ENCODE results near the gene RBP3. TPM values are rescaled to one million over a fixed set of nuclear protein-coding genes. Genes with fewer than 3 reads are reported as not detected.

RBP3 gene
- polyA plus RNA-seq, 4 donors: 0.01 to 0.03 TPM; not detected in 2

DNA sequence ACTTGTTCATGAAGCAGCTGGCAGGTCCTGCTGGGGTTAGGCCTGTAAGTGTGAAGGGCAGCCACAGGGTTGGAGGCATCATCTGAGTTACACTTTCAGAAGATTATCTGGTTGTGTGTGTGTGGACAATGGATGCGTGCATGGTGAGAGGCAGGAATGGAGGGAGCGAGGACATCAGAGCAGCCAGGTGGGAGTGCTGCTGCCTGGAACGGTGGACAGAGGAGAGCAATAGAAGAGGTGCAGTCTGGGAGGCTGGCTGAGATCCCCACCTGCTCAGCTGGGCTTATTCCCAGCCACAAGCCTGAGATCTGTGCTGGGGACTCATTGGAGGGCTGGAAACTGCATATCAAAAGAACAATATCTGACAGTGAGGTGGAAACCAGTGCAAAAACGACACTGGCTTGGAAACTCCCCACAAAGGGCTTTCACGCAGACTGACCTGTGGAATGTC lies 18.0 kb downstream of the RBP3 start:
- Histone ChIP-seq H3K27ac (ENCODE audit: low read depth in 1 of 3, low read length in 2 of 3) (no peak overlapping the region), H3K36me3 (ENCODE audit: control insufficient read depth in 3 of 3, insufficient read depth in 2 of 3, low read depth in 1 of 3, low read length in 3 of 3) (peaks cover 0 to 23% (median 0%) of the 10 kb centered on the region in 3 donors), H3K9me3 (ENCODE audit: control insufficient read depth in 2 of 2, insufficient read depth in 1 of 2, low read depth in 1 of 2, low read length in 1 of 2) (no peaks in the 10 kb centered on the region), H3K27me3 (ENCODE audit: control insufficient read depth in 3 of 3, insufficient read depth in 3 of 3, low read length in 3 of 3) (no peaks in the 10 kb centered on the region), H3K4me1 (ENCODE audit: control insufficient read depth in 3 of 3, insufficient read depth in 2 of 3, low read depth in 1 of 3, low read length in 2 of 3) (peaks cover 0 to 28% (median 6%) of the 10 kb centered on the region in 3 donors), H3K4me3 (ENCODE audit: low read depth in 1 of 3, low read length in 3 of 3) (no peak overlapping the region)
- FAIRE-seq (no peak), DNase-seq (no peak)
- WGBS, 3 donors: 76 to 86% (median 84%) methylated on average over 5 of the region's 5 CpGs

DNA sequence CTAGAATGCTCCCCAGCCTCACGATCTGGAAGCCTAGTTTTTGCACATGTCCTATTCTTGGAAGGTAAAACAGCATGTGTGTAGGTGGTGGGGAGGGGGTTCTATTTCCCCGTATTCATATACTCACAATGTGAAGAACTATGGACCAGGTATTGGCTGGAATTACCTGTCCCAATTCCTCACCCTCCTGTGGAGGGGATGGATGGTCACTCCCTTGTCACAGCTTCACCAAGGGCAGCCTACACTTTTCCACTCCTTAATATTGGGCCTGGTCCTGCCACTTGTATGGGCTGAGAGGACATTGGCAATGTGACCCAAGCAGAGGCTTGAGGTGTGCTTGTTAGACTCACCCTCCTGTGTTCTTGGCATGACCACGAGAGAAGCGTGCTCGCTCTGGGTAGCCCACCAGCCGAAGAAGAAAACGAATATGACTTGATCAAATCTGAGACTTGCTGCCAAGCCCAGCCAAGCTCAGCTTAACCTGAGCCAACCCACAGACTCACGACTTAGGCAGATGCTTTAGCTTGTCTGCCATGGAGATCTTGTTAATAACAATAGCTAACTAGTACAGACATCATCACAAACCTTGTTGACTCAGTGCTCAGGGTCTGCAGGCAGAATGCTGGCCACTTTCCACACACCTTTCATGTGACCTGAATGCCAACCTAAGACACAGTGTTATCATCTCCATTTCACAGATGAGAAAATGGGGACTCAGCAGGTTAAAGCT lies 18.7 kb downstream of the RBP3 start:
- FAIRE-seq (no peak), DNase-seq (no peak)
- Histone ChIP-seq H3K4me3 (ENCODE audit: low read depth in 1 of 3, low read length in 3 of 3) (no peak overlapping the region), H3K9me3 (ENCODE audit: control insufficient read depth in 2 of 2, insufficient read depth in 1 of 2, low read depth in 1 of 2, low read length in 1 of 2) (no peaks in the 10 kb centered on the region), H3K4me1 (ENCODE audit: control insufficient read depth in 3 of 3, insufficient read depth in 2 of 3, low read depth in 1 of 3, low read length in 2 of 3) (peaks cover 0 to 26% (median 4%) of the 10 kb centered on the region in 3 donors), H3K27ac (ENCODE audit: low read depth in 1 of 3, low read length in 2 of 3) (no peak overlapping the region), H3K27me3 (ENCODE audit: control insufficient read depth in 3 of 3, insufficient read depth in 3 of 3, low read length in 3 of 3) (no peaks in the 10 kb centered on the region), H3K36me3 (ENCODE audit: control insufficient read depth in 3 of 3, insufficient read depth in 2 of 3, low read depth in 1 of 3, low read length in 3 of 3) (peaks cover 0 to 23% (median 0%) of the 10 kb centered on the region in 3 donors)
- 82 to 93% (median 86%) methylated on average over 8 of the region's 8 CpGs for WGBS, 3 donors

DNA sequence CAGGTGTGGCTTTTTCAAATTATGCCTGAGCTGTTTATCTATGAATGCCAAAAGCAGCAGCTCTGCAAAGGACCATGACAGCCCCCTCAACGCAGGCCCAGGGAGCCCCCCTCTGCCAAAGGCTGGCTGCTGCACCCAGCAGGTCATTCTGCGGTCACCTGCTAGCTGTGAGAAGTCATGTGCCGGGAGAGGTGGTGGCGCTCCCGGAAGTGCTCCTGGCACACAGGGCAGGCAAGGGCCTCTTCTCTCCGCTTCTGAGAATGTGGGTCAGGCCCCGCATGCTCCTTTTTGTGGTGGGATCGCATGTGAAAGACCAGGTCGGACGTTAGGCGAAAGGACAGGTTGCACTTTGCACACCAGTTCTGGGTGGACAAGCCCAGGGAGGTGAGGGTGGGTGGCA lies 19.5 kb downstream of the RBP3 start:
- peaks cover 0 to 19% (median 4%) of the 10 kb centered on the region in 3 donors for H3K4me1 ChIP-seq (ENCODE audit: control insufficient read depth in 3 of 3, insufficient read depth in 2 of 3, low read depth in 1 of 3, low read length in 2 of 3)
- H3K9me3 ChIP-seq (ENCODE audit: control insufficient read depth in 2 of 2, insufficient read depth in 1 of 2, low read depth in 1 of 2, low read length in 1 of 2): no peaks in the 10 kb centered on the region
- no peak overlapping the region for H3K4me3 ChIP-seq (ENCODE audit: low read depth in 1 of 3, low read length in 3 of 3)
- DNase-seq: no peak
- 89 to 94% (median 92%) methylated on average over 11 of the region's 11 CpGs for WGBS, 3 donors
- no peaks in the 10 kb centered on the region for H3K27me3 ChIP-seq (ENCODE audit: control insufficient read depth in 3 of 3, insufficient read depth in 3 of 3, low read length in 3 of 3)
- H3K27ac ChIP-seq (ENCODE audit: low read depth in 1 of 3, low read length in 2 of 3): no peak overlapping the region
- H3K36me3 ChIP-seq (ENCODE audit: control insufficient read depth in 3 of 3, insufficient read depth in 2 of 3, low read depth in 1 of 3, low read length in 3 of 3): peaks cover 0 to 24% (median 0%) of the 10 kb centered on the region in 3 donors
- no peak for FAIRE-seq

DNA sequence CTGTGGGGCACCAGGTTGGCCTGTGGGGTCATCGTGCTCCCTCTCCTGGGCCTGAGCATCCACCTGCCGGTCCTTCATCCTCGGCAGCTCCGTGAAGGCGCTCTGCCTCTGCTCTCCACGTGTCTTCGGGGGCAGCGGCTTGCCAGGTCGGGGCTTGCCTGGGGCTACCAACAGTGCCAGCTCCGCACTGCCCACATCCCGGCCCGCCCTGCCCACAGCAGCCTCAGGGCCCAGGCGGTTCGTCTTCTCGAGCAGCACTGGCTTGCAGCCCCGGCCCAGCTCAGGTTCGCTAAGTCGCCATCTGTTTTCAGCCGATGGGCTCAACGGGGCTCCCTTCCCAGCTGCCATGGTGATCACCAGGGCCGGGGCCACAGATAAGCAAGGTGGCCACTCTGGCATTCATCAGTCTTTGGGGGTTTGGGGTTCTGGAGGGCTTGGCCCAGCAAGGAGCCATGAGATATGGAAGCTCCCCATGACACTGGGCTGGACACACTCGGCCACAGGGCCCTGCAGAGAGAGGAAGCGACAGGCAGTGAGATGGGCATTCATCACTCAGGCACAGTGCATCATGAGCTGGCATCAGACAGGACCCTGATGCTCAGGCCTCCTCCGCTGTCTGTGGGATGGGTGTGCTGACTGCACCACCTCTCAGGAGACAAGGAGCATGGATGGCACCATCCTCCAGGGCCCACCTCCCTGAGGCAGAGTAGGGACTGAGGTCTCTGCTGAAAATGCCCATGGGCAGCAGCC lies 20.4 kb downstream of the RBP3 start:
- Histone ChIP-seq H3K9me3 (ENCODE audit: control insufficient read depth in 2 of 2, insufficient read depth in 1 of 2, low read depth in 1 of 2, low read length in 1 of 2) (no peaks in the 10 kb centered on the region), H3K27ac (ENCODE audit: low read depth in 1 of 3, low read length in 2 of 3) (no peak overlapping the region), H3K36me3 (ENCODE audit: control insufficient read depth in 3 of 3, insufficient read depth in 2 of 3, low read depth in 1 of 3, low read length in 3 of 3) (peaks cover 0 to 26% (median 0%) of the 10 kb centered on the region in 3 donors), H3K27me3 (ENCODE audit: control insufficient read depth in 3 of 3, insufficient read depth in 3 of 3, low read length in 3 of 3) (no peaks in the 10 kb centered on the region), H3K4me3 (ENCODE audit: low read depth in 1 of 3, low read length in 3 of 3) (no peak overlapping the region), H3K4me1 (ENCODE audit: control insufficient read depth in 3 of 3, insufficient read depth in 2 of 3, low read depth in 1 of 3, low read length in 2 of 3) (peaks cover 0 to 14% (median 4%) of the 10 kb centered on the region in 3 donors)
- WGBS, 3 donors: 92 to 95% (median 93%) methylated on average over 24 of the region's 24 CpGs
- no peak for FAIRE-seq
- DNase-seq: no peak

DNA sequence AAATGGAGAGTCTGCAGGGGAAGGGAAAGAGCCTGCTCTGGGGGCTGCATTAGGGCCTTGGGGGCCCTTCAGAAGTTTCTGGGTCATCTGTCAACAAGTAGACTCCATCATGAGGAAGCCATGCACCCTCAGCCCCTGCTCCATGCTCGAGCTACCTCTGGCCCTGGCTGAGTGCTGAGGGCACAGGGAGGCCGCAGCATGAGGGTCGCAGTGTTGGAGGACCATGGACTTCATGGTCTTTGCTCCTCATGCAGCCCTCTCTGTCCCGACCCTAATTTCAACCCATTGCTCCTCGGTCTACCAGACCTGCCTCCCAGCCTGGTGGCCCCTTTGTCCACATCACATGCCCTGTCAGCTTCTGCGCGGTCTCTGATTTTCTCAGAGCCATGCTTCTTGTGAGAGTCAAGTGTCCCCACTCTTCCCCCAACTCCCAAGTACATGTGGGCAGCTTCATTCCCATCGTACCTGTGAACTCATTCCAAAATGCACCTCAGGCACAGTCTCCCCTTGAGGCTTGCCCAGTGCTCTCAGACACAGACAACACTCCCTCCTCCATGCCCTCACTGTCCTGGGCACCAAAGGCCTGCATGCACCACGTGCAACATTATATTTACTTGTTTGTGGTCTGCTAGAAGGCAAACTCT lies 21.2 kb downstream of the RBP3 start:
- no peak overlapping the region for H3K4me3 ChIP-seq (ENCODE audit: low read depth in 1 of 3, low read length in 3 of 3)
- 73 to 77% (median 75%) methylated on average over 9 of the region's 9 CpGs for WGBS, 3 donors
- H3K36me3 ChIP-seq (ENCODE audit: control insufficient read depth in 3 of 3, insufficient read depth in 2 of 3, low read depth in 1 of 3, low read length in 3 of 3): peaks cover 0 to 26% (median 0%) of the 10 kb centered on the region in 3 donors
- no peak for DNase-seq
- H3K4me1 ChIP-seq (ENCODE audit: control insufficient read depth in 3 of 3, insufficient read depth in 2 of 3, low read depth in 1 of 3, low read length in 2 of 3): peaks cover 0 to 8% (median under 1%) of the 10 kb centered on the region in 3 donors
- H3K27ac ChIP-seq (ENCODE audit: low read depth in 1 of 3, low read length in 2 of 3): no peak overlapping the region
- H3K27me3 ChIP-seq (ENCODE audit: control insufficient read depth in 3 of 3, insufficient read depth in 3 of 3, low read length in 3 of 3): no peaks in the 10 kb centered on the region
- no peak for FAIRE-seq
- H3K9me3 ChIP-seq (ENCODE audit: control insufficient read depth in 2 of 2, insufficient read depth in 1 of 2, low read depth in 1 of 2, low read length in 1 of 2): no peaks in the 10 kb centered on the region

DNA sequence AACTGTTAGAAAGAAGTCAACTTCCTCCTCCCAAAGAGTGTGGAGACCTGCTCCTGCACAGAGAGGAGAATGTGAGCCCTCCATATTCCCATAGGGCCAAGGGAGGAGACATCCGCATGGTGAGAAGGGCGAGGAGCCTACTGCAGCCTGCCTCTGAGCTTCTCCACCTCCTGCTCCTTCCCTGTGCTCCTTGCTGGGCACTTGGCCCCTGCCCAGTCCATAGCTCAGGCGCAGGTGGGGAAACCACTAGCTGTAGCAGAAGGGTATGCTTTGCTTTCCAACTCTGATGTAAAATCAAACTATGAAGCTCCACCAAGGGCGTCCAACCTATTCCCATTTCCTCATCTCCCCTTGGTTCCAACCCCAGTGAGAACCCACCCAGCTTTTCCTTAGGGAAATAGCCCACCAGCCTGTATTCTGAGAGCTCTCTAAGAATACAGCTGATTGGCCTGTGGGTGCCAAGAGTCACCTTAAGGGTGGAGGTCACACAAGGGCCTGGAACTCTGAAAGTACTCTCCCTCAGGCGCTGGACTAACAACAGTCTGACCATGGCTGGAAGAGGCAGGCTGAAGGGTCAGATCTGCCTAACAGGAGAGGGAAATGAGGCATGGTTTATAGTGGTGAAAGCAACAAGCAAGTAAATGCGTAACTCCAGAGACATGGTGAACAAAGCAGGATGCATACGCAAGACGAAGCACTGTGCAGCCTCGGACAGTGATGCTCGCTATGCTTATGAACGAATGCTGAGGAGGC lies 22.0 kb downstream of the RBP3 start:
- H3K27ac ChIP-seq (ENCODE audit: low read depth in 1 of 3, low read length in 2 of 3): no peak overlapping the region
- H3K9me3 ChIP-seq (ENCODE audit: control insufficient read depth in 2 of 2, insufficient read depth in 1 of 2, low read depth in 1 of 2, low read length in 1 of 2): no peaks in the 10 kb centered on the region
- H3K4me3 ChIP-seq (ENCODE audit: low read depth in 1 of 3, low read length in 3 of 3): no peak overlapping the region
- FAIRE-seq: no peak
- H3K27me3 ChIP-seq (ENCODE audit: control insufficient read depth in 3 of 3, insufficient read depth in 3 of 3, low read length in 3 of 3): no peaks in the 10 kb centered on the region
- peaks cover 0 to under 1% (median 0%) of the 10 kb centered on the region in 3 donors for H3K4me1 ChIP-seq (ENCODE audit: control insufficient read depth in 3 of 3, insufficient read depth in 2 of 3, low read depth in 1 of 3, low read length in 2 of 3)
- H3K36me3 ChIP-seq (ENCODE audit: control insufficient read depth in 3 of 3, insufficient read depth in 2 of 3, low read depth in 1 of 3, low read length in 3 of 3): peaks cover 0 to 26% (median 0%) of the 10 kb centered on the region in 3 donors
- no peak for DNase-seq
- WGBS, 3 donors: 91 to 98% (median 95%) methylated on average over 11 of the region's 11 CpGs

DNA sequence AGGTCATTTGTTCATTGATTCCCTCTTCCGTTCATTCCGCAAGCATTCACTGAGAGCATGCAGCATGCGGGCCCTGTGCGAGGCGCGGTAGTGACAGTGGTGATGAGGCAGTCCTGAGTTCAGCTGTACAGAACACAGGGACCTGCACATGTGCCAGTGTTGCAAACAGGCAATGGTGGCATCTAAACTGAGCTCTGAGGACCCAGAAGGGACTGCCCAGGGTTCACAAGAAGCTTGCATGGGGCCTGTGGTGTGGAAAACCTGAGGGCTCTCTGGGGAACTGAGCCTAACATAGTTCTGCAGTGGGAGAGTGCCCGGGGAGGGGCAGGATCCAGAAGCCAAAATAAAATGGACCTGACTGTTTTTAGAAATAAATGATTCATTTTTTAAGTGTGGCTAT lies 22.7 kb downstream of the RBP3 start:
- Histone ChIP-seq H3K27me3 (ENCODE audit: control insufficient read depth in 3 of 3, insufficient read depth in 3 of 3, low read length in 3 of 3) (no peaks in the 10 kb centered on the region), H3K36me3 (ENCODE audit: control insufficient read depth in 3 of 3, insufficient read depth in 2 of 3, low read depth in 1 of 3, low read length in 3 of 3) (peaks cover 0 to 26% (median 0%) of the 10 kb centered on the region in 3 donors), H3K4me3 (ENCODE audit: low read depth in 1 of 3, low read length in 3 of 3) (no peak overlapping the region), H3K4me1 (ENCODE audit: control insufficient read depth in 3 of 3, insufficient read depth in 2 of 3, low read depth in 1 of 3, low read length in 2 of 3) (no peaks in the 10 kb centered on the region), H3K27ac (ENCODE audit: low read depth in 1 of 3, low read length in 2 of 3) (no peak overlapping the region), H3K9me3 (ENCODE audit: control insufficient read depth in 2 of 2, insufficient read depth in 1 of 2, low read depth in 1 of 2, low read length in 1 of 2) (no peaks in the 10 kb centered on the region)
- DNase-seq (no peak), FAIRE-seq (no peak)
- WGBS, 3 donors: 92 to 95% (median 92%) methylated on average over 7 of the region's 7 CpGs

Measured in small intestine (tissue), 7 donors.